Caco-2 (cell line): ENCODE measurements around the gene UNK. TPM values are rescaled to one million over a fixed set of nuclear protein-coding genes. Genes with fewer than 3 reads are reported as not detected.
A peak's percentile ranks its signal among the peaks of the same experiment; 100 is the strongest.

Experiments used
- BruUV-seq: library from RNA; stranded (reverse); fragments of 400-500 nt; replicated peaks from 2 replicates; lab custom pipeline; 2021; lab: Mats Ljungman, UMichigan
- CTCF ChIA-PET: fragments of 300-600 bp; sonication (Branson Sonifier 250); formaldehyde crosslinking; loops from one replicate; lab custom pipeline; 2022; ENCODE audit warnings: antibody characterized with exemption; lab: Charles Lee
- POLR2A ChIA-PET: fragments of 300-600 bp; sonication (Branson Sonifier 250); formaldehyde crosslinking; loops from one replicate; lab custom pipeline; 2022; ENCODE audit warnings: antibody characterized with exemption; lab: Charles Lee
- DNase-seq, 2 experiments: peaks; one replicate each; pipeline versions ENCODE4 v3.0.0 to v3.0.0-alpha.2; 2020 to 2022
- H3K27me3 ChIP-seq: replicated peaks from 2 replicates; pipeline ENCODE4 v1.6.0; 2011; ENCODE audit warnings: low read length; ENCODE audit not compliant: control insufficient read depth, insufficient read depth
- H3K36me3 ChIP-seq: 2 replicates; pipeline ENCODE4 v1.5.1; 2011; ENCODE audit warnings: low read length; ENCODE audit not compliant: control insufficient read depth, insufficient read depth
- H3K4me1 ChIP-seq: fragments of 250-450 bp; sonication (Bioruptor Pico); 2 replicates; pipeline ENCODE4 v1.5.1; 2020; ENCODE audit warnings: mild to moderate bottlenecking
- H3K4me3 ChIP-seq: 2 replicates; pipeline ENCODE4 v1.5.1; 2011; ENCODE audit warnings: low read depth, mild to moderate bottlenecking, control low read depth, low read length
- H3K9me3 ChIP-seq: fragments of 250-450 bp; sonication (Bioruptor Pico); 2 replicates; pipeline ENCODE4 v1.5.1; 2020; ENCODE audit warnings: mild to moderate bottlenecking, moderate library complexity
- H3K27ac Mint-ChIP-seq: one replicate; pipeline ENCODE4 v1.8.0; 2022; ENCODE audit warnings: mixed read lengths; ENCODE audit not compliant: unreplicated experiment
- H3K27me3 Mint-ChIP-seq: one replicate; pipeline ENCODE4 v1.8.0; 2022; ENCODE audit warnings: mixed read lengths; ENCODE audit not compliant: insufficient read depth, unreplicated experiment
- H3K36me3 Mint-ChIP-seq: one replicate; pipeline ENCODE4 v1.8.0; 2022; ENCODE audit warnings: mild to moderate bottlenecking, mixed read lengths; ENCODE audit not compliant: insufficient read depth, unreplicated experiment
- H3K4me1 Mint-ChIP-seq: one replicate; pipeline ENCODE4 v1.8.0; 2022; ENCODE audit warnings: low read depth, mixed read lengths; ENCODE audit not compliant: unreplicated experiment
- H3K4me3 Mint-ChIP-seq: one replicate; pipeline ENCODE4 v1.8.0; 2022; ENCODE audit warnings: mild to moderate bottlenecking, moderate library complexity, mixed read lengths; ENCODE audit not compliant: unreplicated experiment
- H3K9me3 Mint-ChIP-seq: one replicate; pipeline ENCODE4 v1.8.0; 2022; ENCODE audit warnings: mixed read lengths; ENCODE audit not compliant: unreplicated experiment
- CTCF ChIP-seq, 2 experiments: fragments of 200-600 bp in 1 of 2; IDR thresholded peaks; 1 replicate in 1 of 2; 2 replicates in 1 of 2; pipeline versions ENCODE4 v1.5.1 to v1.8.0; 2011 to 2022; ENCODE audit warnings: antibody characterized with exemption in 1 of 2, control low read depth in 1 of 2, inconsistent platforms in 1 of 2, low read depth in 1 of 2, low read length in 1 of 2, mild to moderate bottlenecking in 1 of 2, moderate library complexity in 1 of 2; ENCODE audit not compliant: insufficient read depth in 1 of 2, severe bottlenecking in 1 of 2, unreplicated experiment in 1 of 2
- intact Hi-C: fragments of 100-400 bp; cut with micrococcal nuclease; formaldehyde crosslinking; loops from one replicate; pipeline ENCODE4 v1.10.0; 2022; ENCODE audit not compliant: unreplicated experiment
- total RNA-seq: library from RNA; stranded (reverse); gene quantifications from 2 replicates; pipeline ENCODE4 v1.2.3, GENCODE V29; 2022

UNK gene
- total RNA-seq, 1 experiment from 2014 or later = 33.3 TPM

- intact Hi-C loops = no loop called here
- peaks cover 21% of the 10 kb centered on the region for H3K4me1 ChIP-seq
- no TSS peak for BruUV-seq
- H3K27ac Mint-ChIP-seq = peak overlapping the region; percentile 100
- no peaks in the 10 kb centered on the region for H3K9me3 ChIP-seq
- peak; percentile 97 to 99 for DNase-seq
- no peak for TF ChIP-seq CTCF (IDR thresholded peaks at IDR 0.05; ENCODE audit: insufficient read depth in 1 of 2, low read depth in 1 of 2, low read length in 1 of 2, severe bottlenecking in 1 of 2, unreplicated experiment in 1 of 2)
- H3K27me3 ChIP-seq = no peaks in the 10 kb centered on the region
- H3K36me3 ChIP-seq = peaks cover 2% of the 10 kb centered on the region; the same call in 1 of the 2 replicates
- H3K27me3 Mint-ChIP-seq = peaks cover 4% of the 10 kb centered on the region
- H3K4me1 Mint-ChIP-seq = peaks cover 28% of the 10 kb centered on the region
- POLR2A ChIA-PET = interaction anchor here (0.6 to 1.0 kb wide), 44 partner anchors 9 to 601 kb away, joined by 3 to 49 read pairs (median 4); partner anchors contain the start of genes FBF1, GALK1, MIF4GD and RECQL5
- peak overlapping the region; percentile 85 for H3K4me3 ChIP-seq
- H3K9me3 Mint-ChIP-seq = no peaks in the 10 kb centered on the region
- peak overlapping the region; percentile 100 for H3K4me3 Mint-ChIP-seq
- CTCF ChIA-PET = interaction anchor here (0.6 to 2.7 kb wide), 14 partner anchors 15 to 574 kb away, joined by 3 to 23 read pairs (median 4); partner anchors contain the start of genes GALK1, ITGB4, MIF4GD and PRPSAP1
- peaks cover 59% of the 10 kb centered on the region for H3K36me3 Mint-ChIP-seq
These were observed 5.2 kb upstream of the UNK start for GRCh38 chr17:75779250-75779986.

- peaks cover 59% of the 10 kb centered on the region for H3K36me3 Mint-ChIP-seq
- H3K4me1 Mint-ChIP-seq = peaks cover 28% of the 10 kb centered on the region
- no peaks in the 10 kb centered on the region for H3K27me3 ChIP-seq
- no peak for DNase-seq
- H3K36me3 ChIP-seq = peaks cover 2% of the 10 kb centered on the region; the same call in 1 of the 2 replicates
- H3K9me3 ChIP-seq = no peaks in the 10 kb centered on the region
- no peaks in the 10 kb centered on the region for H3K9me3 Mint-ChIP-seq
- TSS peak; percentile 11 for BruUV-seq
- no peak overlapping the region for H3K4me3 ChIP-seq
- H3K27ac Mint-ChIP-seq = peak overlapping the region; percentile 100
- TF ChIP-seq CTCF (IDR thresholded peaks at IDR 0.05; ENCODE audit: insufficient read depth in 1 of 2, low read depth in 1 of 2, low read length in 1 of 2, severe bottlenecking in 1 of 2, unreplicated experiment in 1 of 2) = no peak
- POLR2A ChIA-PET = interaction anchor here (0.5 to 1.0 kb wide), 53 partner anchors 9 to 600 kb away, joined by 3 to 49 read pairs (median 4); partner anchors contain the start of genes FBF1, GALK1, ITGB4 and MIF4GD
- H3K4me3 Mint-ChIP-seq = peak overlapping the region; percentile 100
- H3K27me3 Mint-ChIP-seq = peaks cover 4% of the 10 kb centered on the region
- CTCF ChIA-PET = interaction anchor here (0.5 to 2.7 kb wide), 15 partner anchors 16 to 574 kb away, joined by 3 to 23 read pairs (median 4); partner anchors contain the start of genes GALK1, ITGB4, MIF4GD and PRPSAP1
- intact Hi-C loops = loop anchor here (1.0 to 10.0 kb wide), 3 partner anchors 75 to 195 kb away; partner anchors contain the start of genes ACOX1, TEN1, TRIM65 and WBP2
- peaks cover 23% of the 10 kb centered on the region for H3K4me1 ChIP-seq
These were observed 4.4 kb upstream of the UNK start for GRCh38 chr17:75779987-75780889.
